ENCODE data around the gene LIPA.
"Not testable (repeated sequence)": the region's sequence is repeated elsewhere in the genome, so short reads cannot be mapped to it uniquely, and the experiment has no call there.

Gene LIPA

GRCh38 chr10:89270153-89270483, 18.5 kb upstream of the LIPA start:
- no peak for DNase-seq (ENCODE audit: low read depth in 2 of 2)

- no peak for DNase-seq (ENCODE audit: low read depth in 2 of 2)
Measured at GRCh38 chr10:89269433-89270152, 18.0 kb upstream of the LIPA start.

- DNase-seq (ENCODE audit: low read depth in 2 of 2) = no peak
Measured at GRCh38 chr10:89266721-89267453, 15.3 kb upstream of the LIPA start.

DNA sequence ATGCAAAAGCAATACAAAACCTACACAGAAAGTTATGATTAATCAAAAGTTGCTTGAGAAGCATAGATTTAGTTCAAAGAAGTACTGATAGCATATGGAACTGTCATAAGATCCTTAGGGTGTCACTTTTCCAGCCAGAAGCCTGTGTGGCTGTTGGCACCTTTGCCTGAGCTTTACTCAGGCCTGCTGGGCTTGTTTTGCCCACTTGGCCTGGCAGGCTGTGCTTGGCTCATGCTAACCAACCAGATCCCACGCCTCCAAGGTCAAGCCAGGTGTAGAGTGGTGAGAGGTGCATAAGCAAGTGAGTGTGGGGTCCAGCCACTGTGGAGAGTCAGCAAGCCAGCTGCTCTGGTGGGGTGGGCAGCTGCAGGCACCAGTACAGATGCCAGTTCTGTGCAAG, 12.0 kb upstream of the LIPA start:
- no peak for DNase-seq (ENCODE audit: low read depth in 2 of 2)

- DNase-seq (ENCODE audit: low read depth in 2 of 2) = no peak
Measured at GRCh38 chr10:89263091-89263490, 11.5 kb upstream of the LIPA start.

DNA sequence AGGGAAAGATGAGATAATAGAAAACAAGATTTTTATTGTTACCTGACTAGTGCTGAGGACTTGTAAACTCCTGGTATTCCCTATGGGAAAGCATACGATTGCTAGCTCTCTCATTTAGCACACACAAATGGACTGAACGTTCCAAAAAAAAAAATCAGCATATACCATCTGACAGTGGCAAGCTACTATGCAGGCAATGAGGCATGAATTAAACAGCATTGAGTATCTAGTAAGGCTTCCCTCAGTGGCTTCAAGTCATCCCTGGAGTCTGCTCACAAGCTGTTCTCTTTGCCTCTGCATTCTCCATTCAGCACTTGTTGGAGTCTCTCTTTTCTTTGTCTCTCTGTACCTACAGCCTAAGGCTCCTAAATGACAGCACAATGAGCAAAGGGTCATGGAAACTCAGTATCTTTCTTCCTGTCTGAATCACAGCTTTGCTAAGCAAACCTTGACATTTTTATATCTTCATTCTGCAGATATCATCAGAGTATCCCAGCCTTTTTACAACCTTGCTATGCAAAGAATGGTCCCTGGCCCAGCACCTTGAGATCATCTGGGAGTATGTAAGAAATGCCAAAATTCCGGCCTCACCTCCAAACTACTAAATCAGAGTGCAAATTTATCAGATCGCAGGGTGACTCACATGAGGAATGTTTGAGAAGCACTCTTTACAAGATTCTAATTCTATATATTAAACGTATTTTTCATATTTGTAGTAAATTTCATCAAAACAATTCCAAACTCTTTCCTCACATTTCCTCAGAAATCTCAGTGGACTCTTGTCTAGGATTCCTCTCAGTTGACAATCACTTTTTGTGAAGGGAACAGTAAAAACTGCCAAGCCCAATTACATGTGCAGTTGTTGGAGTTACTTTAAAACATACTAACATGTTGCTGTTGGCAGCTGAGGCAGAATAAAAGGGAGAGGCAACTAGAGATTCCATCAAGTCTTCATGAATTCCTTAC, 10.8 kb upstream of the LIPA start:
- no peak for DNase-seq (ENCODE audit: low read depth in 2 of 2)

DNA sequence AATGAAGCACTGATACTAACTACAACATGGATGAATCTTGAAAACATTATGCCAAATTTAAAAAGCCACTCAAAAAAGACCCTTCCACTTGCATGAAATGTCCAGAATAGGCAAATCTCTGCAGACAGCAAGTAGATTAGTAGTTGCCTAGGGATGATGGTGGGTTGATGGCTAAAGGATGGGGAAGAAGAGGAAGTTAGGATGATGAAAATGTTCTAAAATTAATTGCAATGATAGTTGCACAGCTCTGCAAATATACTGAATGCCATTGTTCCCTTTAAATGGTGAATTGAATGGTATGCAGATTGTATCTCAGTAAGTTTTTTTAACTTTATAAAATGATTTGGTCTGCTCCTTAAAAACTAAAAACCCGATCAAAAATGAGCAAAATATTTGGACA, 7.3 kb upstream of the LIPA start:
- DNase-seq (ENCODE audit: low read depth in 2 of 2) = no peak

DNA sequence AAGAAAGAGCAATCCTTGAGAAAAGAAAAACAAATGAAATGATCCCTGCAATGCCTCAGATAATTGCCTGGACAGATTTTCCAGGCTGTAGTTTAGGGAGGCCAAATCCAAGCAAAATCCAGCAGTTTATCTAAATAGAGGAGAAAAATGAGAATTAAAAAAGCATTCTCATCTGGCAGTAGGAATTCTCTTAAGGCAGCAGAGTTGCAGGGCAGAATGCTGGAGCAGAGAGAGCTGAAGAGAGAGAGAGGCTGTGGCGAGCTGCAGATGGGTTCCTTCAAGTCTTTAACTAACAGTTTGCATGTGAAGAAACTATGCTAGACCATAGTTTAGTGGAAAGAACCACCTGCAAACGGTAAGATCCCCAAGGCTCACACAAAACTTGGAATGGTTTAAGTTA, 6.0 kb upstream of the LIPA start:
- no peak for DNase-seq (ENCODE audit: low read depth in 2 of 2)

GRCh38 chr10:89256962-89257361, 5.4 kb upstream of the LIPA start:
- DNase-seq (ENCODE audit: low read depth in 2 of 2) = no peak

- DNase-seq (ENCODE audit: low read depth in 2 of 2) = no peak
Measured at GRCh38 chr10:89256340-89256739, 4.8 kb upstream of the LIPA start.

DNA sequence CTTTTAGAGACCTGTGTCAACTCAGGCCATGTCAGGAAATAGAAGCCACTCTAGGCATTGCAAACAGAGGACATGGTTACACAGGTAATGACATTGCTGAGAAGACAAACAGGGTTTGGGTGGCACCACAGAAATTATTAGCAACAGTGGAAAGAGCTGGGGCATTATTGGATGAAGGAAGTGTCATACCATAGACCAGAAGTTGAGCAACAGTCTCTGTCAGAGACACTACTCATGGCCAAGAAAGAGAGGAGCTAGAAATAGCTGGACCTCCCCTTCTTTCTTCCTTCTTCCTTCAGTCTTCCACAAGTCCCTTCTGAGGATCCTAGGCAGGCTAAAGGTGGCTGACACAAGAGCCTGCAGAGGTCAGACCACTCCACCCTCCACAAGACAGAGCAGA, 4.2 kb upstream of the LIPA start:
- no peak for DNase-seq (ENCODE audit: low read depth in 2 of 2)

GRCh38 chr10:89255091-89255579, 3.6 kb upstream of the LIPA start:
- DNase-seq (ENCODE audit: low read depth in 2 of 2) = not testable (repeated sequence)

GRCh38 chr10:89252225-89252585, 630 bp upstream of the LIPA start:
- no peak for DNase-seq (ENCODE audit: low read depth in 2 of 2)

GRCh38 chr10:89250865-89251408, 638 bp downstream of the LIPA start:
- DNase-seq (ENCODE audit: low read depth in 2 of 2) = no peak

- no peak for DNase-seq (ENCODE audit: low read depth in 2 of 2)
Measured at GRCh38 chr10:89248990-89249389, 2.6 kb downstream of the LIPA start.

GRCh38 chr10:89247623-89248022, 4.0 kb downstream of the LIPA start:
- DNase-seq (ENCODE audit: low read depth in 2 of 2) = not testable (repeated sequence)

- no peak for DNase-seq (ENCODE audit: low read depth in 2 of 2)
Measured at GRCh38 chr10:89245802-89246201, 5.8 kb downstream of the LIPA start.

DNA sequence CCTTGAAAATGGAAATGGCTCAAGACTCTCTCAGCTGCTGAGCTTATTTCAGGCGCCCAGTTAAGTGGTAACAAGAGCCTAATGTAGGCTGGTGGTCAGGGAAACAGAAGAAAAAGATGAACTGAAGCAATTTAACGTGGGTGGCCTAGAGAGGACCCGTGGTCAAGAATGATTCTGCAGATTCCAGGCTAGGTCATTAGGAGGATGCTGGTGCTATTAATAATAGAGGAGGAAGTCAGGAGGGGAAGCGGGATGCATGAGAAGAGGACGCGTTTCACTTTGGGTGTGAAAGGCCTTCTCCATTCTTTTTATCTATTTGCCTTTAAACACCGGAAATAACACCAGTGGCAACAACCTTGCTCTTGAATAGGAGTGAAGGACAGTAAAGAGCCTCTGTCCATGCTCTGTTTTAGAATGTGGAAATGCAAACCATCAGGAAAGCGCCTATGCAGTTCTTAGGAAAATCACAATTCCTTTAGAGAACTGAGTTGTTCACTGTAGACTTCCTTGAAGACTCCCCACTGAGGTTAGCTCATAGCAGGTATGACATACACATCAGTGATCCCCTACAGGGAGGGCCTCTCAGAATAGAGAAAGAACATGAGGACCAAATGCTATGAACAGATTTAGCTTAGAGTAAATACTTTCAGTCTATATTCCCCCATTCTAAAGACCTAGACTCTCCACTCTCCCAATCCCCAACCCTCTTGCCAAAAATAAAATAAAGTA, 8.6 kb downstream of the LIPA start:
- DNase-seq (ENCODE audit: low read depth in 2 of 2) = no peak

GRCh38 chr10:89242345-89242684, 9.3 kb downstream of the LIPA start:
- DNase-seq (ENCODE audit: low read depth in 2 of 2) = no peak

DNA sequence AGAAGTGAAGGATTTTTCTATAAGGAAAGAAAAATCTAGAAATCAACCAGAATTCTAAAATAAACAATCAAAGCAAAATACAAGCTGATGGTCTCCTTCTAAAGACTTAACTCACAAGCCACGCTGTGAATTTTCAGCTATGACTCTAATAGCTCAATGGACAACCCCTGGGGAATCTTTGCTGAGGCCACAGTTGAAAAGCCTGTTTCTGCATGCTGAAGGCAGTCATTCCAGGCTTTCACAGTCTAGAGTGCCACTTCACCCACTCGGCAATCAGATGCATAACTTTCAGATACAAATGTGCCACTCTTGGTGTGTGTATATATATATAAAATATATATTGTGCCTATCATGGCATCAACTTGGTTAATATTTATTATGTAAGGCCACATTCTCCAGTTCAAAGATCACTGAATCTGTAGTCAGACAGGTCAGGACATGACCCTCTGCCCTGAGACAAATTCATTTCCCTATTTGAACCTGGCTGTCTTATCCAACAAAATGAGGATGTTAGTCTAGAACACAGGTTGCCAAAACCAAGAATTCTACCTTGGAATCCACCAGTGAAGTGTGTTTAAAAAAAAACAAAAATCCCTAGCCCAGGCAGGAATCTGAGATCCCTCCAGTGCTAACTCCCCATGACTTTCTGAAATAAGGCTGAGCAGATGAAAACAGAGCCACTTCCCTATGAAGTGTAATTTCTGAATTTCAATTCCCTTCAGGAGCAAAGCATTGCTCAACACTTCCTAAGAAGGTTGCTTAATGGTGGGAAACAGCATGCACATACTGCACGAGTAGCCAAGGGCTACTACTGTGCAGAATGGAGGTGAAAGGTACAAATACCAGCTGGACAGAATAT, 9.9 kb downstream of the LIPA start:
- DNase-seq (ENCODE audit: low read depth in 2 of 2) = no peak

DNA sequence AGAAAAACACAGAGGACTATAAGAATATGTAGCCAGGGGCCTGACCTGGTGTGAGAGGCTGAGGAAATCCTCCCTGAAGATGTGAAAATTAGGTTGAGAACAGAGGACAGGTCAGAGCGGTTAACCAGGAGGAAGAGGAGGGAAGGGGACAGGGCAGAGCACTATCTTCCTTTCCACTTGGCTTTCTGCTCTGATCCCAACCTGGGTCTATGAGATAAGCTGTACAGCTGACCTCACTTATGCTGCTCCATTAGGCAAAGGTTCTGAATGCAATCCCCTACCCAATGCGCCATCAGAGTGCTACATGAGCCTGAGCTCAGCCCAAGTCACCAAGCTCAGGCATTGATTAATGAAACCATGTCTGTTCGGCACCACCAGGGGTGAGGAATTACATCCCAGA, 10.5 kb downstream of the LIPA start:
- DNase-seq (ENCODE audit: low read depth in 2 of 2) = no peak
